NCI-H1694 treated with DMSO at 0.1 percent for 48 hours (cell line): Measurements from ENCODE around the gene FOLR1.

Source experiments
- DNase-seq: peaks from one replicate; lab custom pipeline; 2025; lab: John Stamatoyannopoulos, UW

FOLR1 gene

DNA sequence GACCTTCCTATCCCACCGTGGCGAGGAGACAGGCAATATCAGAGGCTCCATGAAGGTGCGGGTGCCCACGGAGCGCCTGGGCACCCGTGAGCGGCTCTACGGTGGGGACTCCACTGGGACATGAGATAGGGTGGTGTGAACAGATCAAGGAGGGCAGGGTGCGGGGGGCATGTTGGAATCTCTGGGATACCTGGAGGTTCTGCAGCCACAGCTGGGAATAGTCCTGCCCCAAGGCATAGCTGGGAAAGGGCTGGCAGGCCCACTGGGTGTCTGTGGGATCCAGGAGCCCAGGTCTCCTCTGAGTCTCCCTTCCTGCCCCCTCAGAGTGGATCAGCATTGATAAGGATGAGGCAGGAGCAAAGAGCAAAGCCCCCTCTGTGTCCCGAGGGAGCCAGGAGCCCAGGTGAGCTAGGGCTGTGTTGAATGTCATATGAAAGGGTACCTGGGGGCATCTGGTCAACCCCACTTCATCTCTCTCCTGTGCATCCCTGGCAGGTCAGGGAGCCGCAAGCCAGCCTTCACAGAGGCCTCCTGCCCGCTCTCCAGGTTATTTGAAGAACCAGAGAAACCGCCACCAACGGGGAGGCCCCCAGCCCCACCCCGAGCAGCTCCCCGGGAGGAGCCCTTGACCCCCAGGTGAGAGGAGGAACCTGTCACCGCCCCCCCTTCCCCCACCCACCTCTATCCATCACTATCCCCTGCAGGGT, 43.6 kb downstream of the FOLR1 start:
- DNase-seq, result no peak

DNA sequence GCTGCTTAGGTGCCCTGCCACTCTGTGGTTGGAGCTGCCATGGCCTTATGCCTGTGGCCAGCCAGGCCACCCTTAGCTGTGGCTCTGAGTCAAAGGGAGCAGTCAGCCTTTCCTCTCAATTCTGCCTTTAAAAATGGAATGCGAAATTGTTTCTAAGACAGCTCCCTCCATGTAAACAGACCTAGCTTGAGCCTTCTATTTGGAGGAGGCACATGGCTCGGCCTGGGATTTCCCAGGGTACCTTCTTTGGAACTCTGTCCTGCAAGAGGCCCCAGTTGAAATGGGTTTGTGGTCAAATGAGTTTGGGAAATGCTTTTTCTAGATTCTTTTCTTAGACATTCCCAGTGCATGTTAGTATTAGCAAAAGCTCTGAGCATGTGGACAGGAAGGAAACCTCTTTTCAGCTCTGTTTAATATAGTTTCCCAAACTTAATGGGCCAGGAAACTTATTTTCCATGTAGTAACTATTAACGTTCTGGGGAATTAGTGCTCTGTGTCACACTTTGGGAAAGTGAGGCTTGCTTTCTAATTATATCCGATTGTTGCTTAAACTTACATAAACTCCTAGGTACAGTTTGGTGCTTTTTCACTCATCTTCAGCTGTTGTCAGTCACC, 44.2 kb downstream of the FOLR1 start:
- no peak for DNase-seq

DNA sequence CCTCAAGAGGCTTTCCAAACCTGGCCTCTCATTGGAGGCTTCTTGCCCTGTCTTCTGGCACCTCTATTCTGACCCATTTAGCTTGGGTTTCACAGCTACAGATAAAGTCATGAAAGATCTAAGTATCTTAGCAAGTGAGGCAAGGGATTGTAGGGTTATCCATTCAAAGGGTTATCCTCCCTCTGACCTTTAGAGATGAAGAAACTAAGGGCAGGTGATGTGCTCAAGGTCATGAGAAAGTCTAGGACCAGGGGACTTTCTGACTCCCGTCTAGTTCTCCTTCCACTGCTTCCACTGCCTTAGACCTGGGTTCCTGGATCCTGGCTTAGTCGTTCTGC, 44.8 kb downstream of the FOLR1 start:
- DNase-seq, result no peak

DNA sequence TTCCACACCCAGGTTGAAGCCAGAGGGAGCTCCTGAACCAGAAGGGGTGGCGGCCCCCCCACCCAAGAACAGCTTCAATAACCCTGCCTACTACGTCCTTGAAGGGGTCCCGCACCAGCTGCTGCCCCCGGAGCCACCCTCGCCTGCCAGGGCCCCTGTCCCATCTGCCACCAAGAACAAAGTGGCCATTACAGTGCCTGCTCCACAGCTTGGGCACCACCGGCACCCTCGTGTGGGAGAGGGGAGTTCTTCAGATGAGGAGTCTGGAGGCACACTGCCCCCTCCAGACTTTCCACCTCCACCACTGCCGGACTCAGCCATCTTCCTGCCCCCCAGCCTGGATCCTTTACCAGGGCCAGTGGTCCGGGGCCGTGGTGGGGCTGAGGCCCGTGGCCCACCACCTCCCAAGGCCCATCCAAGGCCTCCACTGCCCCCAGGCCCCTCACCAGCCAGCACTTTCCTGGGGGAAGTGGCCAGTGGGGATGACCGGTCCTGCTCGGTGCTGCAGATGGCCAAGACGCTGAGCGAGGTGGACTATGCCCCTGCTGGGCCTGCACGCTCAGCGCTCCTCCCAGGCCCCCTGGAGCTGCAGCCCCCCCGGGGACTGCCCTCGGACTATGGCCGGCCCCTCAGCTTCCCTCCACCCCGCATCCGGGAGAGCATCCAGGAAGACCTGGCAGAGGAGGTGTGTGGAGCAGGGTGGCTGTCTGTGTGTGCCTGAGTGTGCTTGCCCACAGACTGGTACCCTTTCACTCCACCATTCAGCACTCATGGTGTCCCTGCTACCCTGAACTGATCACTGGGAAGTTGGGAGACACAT, 45.4 kb downstream of the FOLR1 start:
- no peak for DNase-seq

DNA sequence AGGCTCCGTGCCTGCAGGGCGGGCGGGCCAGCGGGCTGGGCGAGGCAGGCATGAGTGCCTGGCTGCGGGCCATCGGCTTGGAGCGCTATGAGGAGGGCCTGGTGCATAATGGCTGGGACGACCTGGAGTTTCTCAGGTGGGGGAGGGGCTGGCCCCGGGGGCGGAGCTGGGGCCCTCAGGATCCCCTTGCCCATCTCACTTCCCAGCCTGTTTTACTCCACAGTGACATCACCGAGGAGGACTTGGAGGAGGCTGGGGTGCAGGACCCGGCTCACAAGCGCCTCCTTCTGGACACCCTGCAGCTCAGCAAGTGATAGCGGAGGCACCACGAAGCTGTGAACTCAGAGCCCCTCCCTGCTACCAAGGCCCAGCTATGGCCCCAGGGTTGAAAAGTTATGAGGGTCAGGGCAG, 46.1 kb downstream of the FOLR1 start:
- peak; percentile 32 for DNase-seq

DNA sequence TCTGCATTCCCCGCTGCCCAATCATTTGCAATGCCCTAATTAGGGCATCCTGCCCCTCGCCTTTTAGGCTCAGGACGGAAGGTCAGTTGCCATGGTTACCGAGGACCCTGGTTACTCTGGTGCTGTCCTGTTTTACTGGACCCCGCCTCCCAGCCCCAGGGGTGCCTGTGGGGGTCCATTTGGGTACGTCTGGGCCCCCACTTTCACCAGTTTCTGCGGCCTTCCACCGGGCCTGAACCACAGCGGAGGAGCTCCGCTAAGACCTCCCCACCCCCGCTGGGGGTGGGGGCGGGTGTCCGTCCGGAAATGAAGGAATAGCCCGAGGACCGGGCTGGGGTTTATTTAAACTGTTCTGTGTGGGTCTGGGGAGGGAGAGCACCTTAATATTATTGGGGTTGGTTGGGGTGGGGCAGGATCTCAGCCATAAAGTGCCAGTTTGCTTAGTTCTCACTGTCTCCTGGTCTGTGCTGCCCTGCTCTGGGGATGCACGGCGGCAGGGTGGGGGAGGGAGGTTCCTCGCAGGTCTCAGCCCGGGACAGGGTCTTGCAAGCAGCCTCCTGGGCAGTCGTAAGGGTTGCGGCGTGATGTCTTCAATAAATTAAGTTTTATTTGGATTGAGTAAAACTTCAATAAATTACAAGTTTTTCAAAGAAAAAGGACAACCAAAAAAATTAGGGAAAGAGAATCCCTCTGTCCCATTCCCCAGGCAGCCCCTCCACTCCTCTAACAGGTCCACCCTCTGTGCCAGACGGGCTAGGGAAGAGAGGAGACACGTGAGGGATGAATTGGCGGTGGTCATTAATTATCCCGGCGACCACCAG, 46.8 kb downstream of the FOLR1 start:
- DNase-seq, result no peak

DNA sequence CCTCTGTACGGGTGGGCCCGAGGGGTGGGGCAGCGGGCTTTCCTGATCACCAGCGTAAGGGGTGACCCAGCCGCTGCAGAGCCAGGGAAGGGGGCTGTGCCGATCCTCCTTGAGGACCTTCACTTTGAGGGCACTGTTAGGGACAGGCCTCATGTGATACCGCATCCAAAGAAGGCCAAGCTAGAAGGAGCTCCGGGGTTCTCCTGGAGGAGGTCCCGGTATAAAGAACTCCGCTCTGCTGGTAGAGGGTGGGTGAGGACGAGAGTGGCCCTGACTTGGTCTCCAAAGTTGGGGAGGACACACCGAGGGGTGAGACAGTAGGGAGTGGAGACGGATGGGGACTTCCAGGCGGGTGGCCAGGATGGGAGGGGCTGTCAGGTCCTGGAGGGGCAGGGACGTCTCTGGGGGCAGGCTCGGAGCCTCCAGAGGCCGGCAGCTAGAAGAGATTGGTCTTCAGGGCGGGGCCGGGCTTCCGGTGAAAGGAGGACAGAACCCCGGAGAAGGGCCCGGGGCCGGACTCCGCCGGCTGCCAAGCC, 47.4 kb downstream of the FOLR1 start:
- DNase-seq, result no peak

DNA sequence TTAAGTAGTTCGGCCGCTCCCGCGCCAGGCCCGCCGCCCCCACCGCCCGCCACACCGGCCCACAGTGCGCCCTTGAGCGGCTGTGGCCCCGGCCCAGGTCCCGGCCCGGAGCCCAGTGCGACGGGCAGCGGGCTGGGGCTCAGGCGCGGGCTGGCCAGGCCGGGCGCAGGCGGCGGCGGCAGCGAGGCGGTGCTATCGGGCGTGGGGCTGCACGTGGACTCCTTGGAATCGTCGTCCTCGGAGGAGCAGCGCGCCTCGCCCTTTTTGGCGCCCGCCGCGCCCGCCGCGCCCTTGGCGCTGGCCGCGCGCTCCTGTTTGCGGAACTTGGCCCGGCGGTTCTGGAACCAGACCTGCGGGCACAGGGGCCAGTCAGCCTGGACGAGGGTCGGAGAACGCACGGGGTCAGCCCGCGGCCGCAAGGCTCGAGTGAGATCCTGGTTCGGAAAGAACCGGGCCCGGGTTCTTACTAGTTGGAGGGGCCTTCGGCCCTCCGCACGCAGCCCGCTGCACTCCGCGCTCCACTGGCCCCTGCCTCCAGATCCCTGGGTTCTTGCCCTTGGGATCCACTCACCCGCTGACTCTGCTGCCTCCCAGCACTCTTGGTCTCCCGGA, 48.0 kb downstream of the FOLR1 start:
- no peak for DNase-seq

DNA sequence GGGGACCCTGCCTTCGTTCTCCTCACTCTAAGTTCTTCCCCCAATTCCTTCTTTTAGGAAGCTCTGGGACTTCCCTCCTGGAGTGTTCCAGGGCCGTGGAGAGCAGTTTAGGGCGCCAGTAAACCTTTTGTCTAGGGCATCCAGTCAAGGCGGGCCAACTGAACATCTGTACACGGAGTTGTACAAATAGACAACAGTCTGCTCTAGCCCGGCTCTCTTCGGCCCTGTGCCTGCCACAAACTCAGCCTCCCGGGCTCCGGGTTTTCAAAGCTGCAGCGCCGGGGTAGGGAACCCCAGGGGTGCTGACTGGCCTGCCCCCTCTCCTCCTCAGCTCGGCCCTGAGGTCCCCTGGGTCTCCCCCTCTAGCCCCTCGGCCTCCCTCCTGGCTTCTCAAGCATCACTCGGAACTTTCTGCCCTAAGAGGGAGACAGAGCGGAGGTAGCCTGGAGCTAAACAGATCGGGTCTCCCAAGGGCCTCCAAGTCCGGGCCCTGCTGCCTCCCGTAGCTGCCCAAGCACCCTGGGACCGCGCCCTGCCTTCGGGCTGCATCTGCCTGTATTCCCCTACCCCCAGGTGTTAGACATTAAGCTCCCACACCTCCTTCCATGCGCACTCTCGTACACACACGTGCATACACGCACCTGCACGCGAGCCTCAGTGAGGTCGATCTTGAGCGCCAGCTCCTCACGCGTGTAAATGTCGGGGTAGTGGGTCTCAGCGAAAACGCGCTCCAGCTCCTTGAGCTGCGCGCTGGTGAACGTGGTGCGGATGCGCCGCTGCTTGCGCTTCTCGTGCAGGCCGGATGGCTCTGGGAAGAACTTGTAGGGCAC, 48.7 kb downstream of the FOLR1 start:
- peak; percentile 34 for DNase-seq

DNA sequence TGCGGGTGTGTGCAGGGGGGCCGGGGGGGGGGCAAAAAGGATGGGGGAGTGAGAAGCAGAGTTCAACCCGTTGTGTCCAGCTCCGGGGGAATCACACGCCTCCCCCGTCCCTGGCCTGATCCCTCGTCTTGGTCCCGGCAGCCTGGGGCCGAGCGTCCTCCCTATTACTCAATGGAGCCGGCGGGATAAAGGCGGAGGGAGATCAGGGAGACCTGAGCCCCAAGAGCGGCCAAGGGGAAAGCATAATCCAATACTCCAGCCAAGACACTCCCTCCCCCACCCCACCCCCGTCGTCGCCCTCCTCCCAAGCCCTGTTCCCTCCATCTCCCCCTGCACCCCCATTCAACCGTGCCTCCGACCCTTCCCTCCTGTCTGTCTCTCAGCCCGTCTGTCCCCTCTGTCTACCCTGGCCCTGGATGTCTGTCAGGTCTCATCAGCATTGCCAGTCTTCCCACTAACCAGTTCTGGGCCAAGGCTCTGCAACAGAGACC, 49.4 kb downstream of the FOLR1 start:
- DNase-seq, result no peak

DNA sequence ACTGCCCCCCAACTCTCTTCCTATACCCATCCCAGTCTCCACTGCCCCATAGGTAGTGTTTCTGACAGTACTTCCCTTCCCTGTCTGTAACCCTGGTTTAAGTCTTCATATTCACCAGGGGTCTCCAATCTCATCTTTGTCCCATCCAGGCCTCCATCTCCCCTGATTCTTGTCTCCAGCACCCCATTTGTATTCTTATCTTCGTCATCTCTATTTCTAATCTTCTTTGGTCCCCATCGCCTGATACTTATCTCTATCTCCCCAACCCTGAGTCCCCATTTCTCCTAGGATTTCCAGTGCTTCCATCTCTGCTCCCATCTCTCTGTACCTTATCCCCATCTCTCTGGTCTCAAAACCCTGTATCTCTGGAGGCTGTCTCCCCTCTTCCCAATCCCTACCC, 50.2 kb downstream of the FOLR1 start:
- no peak for DNase-seq

DNA sequence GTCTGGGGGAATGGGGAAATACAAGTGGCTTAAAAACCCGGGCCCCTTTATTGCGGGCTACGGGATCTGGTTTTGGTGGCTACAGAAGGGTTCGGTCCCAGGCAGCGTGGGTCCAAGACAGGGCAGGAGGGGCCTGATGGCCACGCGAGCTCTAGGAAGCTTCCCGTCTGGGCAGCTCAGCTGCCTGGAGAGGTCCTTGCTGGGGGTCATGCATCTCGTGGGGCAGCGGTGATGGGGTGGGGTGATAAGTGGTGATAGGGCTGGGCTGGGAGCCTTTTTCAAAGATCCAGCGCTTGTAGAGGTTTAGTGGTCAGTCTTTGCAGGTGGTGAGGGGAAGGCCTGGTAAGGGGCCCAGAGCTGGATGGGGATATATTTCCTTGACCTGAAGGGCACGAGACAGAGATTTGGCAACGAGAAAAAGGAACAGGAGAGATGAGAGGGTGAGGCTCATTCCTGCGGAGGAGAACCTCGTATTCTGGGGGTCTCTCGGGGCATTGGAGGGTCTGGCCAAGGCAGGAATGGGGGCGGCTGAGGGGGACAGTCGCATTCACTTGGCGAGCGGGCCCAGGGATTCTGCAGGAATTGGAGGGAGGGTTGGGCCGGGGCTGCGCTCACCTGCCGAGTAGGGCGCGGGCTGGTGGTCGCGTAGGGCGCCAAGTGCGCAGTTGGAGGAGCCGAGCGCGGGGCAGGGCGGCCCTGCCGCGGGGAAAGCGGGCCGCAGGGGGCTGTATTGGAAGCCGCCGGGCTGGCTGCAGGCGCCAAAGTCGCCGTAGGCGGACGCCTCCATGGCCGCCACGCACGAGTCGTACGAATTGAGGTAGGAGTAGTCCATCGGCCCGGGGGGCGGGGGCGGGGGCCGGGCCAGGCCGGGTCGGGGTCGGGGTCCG, 51.5 kb downstream of the FOLR1 start:
- DNase-seq, result no peak

DNA sequence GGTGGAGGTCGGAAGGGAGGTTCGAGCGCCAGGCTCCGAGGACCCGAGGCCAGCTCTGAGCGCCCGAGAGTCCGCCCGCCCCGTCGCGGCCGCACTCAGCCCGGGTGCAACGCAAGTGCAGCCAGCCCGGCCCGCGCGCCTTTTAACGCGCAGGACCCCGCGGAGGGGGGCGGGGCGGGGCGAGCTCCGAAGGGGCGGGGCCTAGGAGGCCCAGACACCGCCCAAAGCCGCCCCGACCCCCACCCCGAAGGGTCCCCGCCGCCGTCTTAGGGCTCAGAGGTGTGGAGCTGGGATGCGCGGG, 52.1 kb downstream of the FOLR1 start, which contains the start of gene PHOX2A:
Gene PHOX2A (minus strand): TSS at position 117 of the 301 bp plus-strand sequence. CDS start 172 bp downstream, outside the sequence.
- DNase-seq, result no peak

DNA sequence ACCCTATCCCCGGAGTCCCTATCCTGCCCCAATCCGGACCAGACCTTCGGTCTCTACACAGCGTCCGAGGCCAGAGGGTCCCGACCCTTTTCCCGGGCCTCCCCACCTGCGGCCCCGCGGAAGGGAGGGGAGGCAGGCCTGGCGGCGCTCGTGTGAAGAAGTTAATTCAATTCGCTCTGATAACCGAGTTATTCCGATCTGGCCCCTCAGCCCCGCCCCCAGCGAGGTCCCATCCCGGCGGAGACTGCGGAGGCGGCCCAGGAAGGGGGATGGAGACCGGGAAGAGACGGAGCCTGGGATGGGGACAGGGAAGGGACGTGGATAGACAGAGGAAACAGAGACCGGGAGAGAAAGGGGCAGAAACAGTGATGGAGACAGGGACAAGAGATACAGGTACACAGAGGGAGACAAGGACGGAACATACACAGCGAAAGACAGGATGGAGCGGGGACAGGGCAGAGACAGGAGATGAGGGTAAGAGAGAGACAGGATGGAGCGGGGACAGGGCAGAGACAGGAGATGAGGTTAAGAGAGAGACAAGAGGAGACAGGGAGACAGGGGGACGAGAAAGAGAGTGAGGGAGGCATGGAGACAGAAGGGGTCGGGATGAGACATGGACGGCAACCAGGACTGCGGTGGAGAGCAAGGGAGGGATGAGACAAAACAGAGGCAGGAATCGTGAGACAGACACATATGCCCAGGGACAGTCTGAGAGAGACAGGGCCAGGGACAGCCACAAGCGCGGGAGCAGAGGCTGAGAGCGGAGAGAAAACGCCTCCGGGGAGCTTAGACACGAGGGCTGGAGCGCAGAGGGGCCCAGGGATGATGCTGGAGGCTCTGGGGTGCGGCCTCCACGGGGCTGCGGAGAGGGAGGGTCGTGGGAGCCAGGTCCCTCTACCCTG, 52.7 kb downstream of the FOLR1 start:
- DNase-seq, result no peak

DNA sequence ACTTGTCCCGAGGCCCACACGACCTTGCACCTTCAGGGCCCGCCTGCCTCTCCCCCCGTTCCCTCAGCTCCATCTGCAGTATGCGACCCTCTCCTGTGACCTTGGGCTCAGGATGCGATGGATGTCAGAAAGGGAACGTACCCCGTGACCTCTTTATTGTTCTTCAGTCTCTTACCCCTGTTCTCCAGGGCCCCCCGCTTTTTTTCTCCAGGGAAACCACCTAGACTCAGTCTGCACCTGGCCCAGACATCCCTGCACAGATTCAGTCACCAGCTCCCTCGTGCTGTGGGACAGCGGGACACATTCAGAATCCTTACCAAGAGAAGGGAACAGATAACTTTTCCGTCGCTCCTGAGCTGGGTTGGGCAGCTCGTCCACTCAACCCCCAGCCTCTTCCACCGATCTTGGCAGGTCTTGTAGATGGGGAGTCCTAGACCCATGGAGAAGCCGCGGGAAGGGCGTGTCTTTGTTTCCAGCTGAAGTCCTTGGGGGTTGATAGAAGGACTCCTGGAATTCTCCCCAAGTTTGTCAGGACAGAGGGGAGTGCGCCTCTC, 53.4 kb downstream of the FOLR1 start:
- no peak for DNase-seq
